ENCODE data around the gene ZFPM1.
A peak's percentile ranks its signal among the peaks of the same experiment; 100 is the strongest.

ZFPM1 gene

DNA sequence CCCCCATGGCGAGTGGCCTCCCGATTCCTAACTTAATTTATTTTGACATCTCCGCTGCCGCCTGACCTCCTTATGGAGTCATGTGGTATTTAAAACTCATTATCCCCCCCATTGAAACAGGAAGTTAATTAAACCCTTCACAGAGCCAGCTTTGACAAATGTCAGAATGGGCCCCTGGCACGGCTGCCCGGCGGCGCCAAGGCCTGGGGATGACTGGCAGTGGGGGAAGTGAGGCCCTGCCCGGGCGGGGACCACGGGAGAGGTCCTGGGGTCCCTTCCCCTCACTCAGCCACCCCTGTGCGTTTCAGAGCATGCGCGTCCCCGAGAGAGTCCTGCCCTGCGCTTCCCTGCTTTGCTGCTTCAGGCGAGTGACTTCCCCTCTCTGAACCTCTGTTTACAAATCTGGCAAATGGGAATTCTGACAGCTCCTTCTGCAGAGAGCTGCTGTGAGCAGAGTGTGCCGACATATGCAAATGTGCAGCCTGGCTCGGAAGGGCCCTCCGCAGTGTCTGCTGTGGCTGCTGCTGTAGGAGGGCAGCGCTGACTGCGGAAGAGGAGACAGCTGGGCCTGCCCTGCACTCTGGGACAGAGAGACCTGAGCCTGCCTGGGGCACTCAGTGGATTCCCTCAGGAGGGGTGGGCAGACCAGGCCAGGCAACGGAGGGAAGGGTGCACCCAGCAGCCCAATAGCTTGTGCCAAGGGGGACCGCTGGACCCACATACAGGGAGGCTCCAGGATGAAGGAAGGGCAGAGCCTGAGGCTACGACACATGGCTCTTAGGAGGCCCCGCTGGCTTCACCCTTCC, 4.4 kb upstream of the ZFPM1 start:
- no peak for DNase-seq (ENCODE audit: low read depth)

DNA sequence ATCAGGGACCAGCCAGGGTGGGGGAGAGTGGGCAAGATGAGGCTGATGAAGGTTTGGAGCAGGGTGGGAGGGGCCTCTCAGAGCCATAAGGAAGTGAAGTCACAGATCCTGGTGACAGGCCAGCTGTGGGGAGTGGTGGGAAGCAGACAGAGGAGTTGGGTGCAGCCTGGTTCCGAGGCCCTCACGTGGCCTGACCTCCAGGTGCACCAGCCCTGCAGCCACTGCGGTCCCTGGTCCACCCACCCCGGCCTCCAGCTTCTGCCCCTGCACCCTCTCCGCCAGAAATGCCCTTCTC, 3.9 kb upstream of the ZFPM1 start:
- no peak for DNase-seq (ENCODE audit: low read depth)

DNA sequence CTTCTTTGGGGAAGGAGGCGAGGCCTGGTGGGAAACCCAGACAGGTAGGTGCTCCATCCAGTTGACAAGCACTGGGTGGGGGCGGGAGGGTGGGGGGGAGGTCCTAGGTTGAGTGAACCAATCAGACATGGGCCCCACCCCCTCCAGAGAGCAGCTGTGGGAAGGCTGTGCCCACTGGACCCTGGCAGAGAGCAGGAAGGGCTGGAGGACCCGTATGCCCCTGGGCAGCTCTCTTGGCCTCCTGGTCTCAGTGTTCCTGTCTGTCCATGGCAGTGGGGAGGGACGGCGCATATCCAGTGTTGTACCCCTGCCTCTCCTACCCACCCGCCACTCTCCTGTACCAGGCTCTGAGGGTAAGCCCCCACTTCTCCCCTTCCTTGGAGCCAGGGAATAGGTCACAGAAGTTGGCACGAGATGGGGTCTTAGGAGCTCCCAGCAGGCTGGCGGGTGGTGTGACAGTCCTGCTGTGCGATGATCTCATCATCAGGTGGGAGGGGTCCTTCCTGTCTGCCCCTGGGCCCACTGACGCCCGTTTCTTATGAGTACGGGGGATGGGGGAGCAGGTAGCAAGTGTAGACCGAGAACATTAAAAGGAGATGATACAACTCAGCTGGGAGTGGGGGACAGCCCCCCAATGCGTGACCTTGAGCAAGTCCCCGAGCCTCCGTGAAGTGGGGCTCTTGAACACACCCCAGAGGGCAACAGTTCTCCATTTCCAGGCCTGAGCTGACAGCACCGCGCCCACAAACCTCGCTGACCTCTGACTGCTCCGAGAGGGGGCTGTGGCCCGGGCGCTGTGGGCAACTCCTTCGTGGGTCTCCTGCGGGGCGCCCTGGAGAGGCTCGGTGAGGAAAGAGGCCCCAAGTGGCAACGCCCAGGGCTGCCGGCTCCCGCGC, 1.2 kb upstream of the ZFPM1 start:
- DNase-seq (ENCODE audit: low read depth) = no peak

DNA sequence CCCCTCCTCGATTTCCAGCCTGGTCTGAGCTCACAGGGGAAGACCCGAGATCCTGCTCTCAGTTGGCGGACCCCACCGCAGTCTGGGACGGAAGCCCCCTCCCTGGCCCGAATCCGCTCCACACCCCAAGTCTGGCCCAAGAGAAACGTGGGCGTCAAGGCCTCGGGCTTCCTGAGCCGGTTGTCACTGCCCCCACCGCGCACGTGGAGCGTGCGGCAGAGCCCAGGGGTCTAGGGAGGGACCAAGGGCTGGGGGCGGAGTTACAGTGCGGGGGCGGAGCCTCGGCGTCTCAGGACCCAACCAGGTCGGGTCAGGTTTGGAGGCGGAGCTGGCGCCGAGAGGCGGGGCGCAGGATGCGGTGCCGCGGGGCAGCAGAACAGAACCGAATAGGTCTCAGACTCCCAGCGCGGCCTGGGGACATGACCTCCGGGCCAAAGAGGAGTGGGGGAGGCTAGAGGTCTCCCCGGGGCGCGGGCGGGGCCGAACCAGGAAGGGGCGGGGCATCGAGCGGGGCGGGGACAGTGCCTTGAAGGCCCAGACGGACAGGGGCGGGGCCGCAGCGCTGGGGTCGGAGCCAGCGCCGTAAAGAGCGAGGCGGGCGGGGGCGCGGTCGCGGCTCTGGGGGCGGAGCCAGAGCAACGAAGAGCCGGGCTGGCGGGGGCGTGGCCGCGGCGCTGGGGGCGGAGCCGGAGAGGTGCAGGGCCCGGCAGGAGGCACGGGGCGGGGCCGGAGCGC, 431 bp upstream of the ZFPM1 start:
- peak; percentile 88 for DNase-seq (ENCODE audit: low read depth)

DNA sequence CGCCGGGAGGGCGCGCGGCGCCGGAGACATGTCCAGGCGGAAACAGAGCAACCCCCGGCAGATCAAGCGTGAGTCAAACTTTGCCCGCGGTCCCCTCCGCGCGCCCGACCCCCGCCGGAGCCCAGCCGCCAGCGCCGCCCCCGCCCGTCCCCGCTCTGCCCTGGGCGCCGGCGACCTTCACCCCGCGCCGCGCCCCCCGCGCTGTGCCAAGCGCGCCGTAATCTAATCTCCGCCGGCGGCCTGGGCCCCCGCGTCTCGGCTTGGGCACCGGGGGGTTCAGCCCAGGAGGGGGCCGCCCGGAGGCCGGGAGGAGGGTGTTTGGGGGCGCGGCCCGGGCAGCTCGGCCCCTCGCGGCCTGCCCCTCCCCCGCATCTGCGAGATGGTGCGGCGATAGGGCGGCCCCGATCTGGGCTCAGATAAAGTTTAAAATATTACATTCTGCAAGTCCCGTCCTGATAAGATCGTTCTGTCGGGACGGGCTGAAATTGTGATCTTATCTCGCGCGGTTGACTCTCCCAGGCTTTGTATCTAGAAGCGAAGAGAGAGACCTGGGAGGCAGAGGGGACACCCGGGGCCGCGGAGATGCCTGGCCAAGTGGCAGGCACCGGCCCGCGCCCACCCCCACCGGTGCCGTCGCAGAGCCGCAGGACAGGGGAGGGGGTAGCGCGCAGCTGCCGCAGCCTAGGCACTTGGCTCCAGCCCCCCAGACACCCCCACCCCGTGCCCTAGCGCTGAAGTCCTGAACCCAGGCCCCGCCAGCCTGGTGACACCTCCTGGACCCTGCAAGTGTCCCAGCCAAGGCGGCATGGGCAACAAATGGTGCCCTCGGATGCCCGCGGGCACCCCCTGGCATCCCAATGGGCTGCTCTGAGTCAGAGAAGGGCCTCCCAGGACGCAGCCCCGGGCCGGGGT, 787 bp downstream of the ZFPM1 start:
- no peak for DNase-seq (ENCODE audit: low read depth)

DNA sequence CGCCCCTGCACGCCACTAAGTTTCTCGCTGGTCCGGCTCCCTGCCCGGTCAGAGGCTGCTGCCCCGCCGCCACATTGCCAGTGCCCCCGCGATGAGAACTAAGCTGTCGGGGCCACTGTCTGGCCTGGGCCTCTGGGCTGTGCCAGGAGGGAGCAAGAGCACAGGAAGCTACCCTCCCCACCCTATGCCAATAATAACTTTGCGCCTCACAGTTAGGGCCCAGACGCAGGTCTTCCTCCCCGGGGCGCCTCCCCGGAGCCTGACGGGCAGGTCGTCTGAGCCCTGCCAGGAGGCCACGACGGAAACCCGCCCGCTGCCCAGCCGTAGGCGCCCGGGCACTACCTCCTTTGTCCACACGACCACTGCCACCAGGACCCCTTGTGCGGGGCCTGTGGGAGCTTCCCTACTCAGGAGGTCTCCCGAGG, 1.5 kb downstream of the ZFPM1 start:
- no peak for DNase-seq (ENCODE audit: low read depth)

DNA sequence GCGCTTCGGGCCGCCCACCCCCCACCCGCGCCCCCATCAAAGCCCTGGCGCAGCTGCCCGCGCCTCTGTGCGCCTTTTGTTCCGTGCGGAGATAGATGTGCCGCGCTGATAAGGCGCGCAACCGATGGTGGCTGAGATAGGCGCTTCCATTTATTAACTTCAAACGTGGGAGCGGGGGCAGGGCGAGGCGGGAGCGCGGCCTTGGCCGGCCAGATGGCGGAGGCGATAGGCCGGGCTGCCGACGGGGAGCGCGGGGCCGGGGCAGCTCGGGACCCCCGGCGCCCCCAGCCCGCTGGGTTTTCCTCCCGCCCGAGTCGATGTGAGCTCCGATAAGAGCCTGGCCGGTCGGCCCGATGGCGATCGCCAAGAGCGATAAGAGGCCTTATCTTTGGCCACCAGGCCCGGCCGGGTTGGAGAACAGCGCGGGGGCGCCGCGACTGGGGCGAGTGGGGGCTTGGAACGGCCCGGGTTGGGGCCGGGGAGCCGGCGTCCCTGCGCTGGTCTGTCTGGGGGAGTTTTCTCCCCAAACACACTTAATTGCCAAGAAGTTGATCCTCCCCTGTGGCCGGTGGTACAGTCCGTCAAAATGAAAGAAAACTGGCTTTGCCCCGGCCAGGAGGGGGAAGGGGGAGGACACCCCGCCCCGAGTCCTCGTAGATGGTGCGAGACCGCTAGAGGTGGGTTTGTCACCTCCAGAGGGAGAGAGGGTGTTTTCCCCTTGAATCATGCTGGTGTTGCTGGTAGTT, 2.7 kb downstream of the ZFPM1 start:
- peak; percentile 18 for DNase-seq (ENCODE audit: low read depth)

DNA sequence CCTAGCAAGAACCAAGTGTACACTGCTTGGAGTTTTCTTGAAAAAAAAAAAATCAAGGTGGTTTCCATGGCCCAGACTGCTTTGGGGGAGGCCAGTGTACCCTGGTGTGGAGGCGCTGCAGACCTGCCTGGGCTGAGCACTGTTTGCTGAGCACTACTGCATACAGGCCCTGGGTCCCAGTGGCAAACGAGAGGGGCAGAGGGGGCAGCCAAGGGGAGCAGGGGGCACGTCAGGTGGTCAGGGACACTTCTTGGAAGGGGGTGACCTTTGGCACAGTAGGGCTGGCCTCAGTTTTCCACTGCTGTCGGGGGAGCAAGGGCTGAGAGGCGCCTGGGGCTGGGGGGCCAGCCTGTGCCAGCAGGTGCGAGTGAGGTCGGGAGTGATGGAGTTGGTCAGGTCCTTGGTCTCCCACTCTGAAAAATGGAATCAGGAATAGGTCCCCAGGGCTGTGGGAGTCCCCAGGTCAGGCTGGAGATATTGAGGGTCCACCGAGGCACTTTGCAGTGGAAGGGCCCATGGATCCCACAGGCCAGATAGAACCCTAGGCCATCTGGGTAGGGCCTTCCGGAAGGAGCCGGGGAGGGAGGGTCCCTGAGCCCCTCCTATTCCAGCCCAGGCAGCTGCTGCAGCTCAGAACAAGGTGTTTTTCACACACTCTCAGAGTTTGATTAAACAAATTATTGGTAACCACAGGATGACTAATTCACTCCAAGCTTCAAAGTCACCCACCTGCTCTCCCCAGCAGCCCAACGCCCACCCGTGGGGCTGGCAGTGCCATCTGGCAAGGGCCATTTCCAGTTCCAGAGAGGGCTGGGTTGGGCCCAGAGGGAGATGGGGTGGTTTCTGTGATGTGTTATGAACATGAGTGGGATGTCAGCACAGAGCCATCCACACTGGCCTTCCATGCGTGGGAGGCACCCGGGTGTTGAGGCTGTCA, 3.5 kb downstream of the ZFPM1 start:
- no peak for DNase-seq (ENCODE audit: low read depth)

DNA sequence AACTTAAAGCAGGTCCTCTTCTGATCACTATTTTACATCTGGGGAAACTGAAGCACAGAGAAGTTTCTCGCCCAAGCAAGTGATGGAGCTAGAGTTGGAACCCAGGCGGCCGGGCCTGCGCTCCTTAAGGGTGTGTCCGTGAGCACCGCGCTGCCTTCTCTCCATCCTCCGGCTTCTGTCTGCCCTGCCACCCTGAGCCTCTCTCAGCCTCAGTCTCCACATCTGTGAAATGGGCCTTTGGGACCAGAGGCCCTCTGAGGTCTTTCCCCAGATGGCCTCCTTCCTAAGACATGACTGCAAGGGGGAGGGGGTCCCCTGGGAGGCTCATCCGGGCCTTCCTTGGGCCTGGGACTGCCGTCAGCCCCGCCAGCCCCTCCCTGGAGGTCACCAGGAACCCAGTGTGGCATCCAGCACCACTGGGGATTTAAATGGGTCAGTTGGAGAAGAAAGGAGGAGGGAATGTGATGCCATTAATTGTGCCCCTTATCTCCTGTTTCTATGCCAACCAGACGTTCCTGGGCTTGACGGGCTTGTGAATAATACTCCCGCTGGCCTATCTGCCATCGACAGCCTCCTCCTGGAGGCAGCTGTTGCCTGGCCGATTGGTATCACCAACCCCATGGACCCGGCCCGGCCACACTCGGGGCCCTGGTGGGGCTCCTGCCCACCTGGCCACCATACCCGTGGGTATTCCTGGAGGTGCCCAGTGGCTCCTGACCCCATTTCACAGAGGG, 5.1 kb downstream of the ZFPM1 start:
- DNase-seq (ENCODE audit: low read depth) = no peak

DNA sequence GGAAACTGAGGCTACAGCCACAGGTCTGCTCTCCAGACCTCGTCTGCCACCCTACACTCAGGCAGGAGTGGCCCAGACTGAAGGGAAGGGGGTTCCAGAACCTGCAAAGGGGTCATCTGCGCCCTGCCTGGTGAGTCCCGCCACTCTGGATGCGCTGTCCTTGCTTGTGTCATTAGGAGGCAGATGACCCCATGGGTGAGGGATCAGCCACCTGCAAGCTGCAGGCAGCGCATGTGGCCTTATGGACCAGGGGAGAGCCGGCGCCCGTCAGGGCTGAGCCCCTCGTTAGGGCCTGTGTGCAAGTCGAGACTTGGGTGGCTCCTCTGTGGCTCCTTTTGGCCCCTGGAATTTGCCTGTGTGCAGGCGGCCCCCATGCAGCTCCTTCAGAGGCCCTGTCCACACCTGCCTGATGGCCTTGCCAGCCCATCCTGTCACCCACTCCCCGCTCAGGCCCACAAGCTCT, 5.7 kb downstream of the ZFPM1 start:
- DNase-seq (ENCODE audit: low read depth) = no peak

DNA sequence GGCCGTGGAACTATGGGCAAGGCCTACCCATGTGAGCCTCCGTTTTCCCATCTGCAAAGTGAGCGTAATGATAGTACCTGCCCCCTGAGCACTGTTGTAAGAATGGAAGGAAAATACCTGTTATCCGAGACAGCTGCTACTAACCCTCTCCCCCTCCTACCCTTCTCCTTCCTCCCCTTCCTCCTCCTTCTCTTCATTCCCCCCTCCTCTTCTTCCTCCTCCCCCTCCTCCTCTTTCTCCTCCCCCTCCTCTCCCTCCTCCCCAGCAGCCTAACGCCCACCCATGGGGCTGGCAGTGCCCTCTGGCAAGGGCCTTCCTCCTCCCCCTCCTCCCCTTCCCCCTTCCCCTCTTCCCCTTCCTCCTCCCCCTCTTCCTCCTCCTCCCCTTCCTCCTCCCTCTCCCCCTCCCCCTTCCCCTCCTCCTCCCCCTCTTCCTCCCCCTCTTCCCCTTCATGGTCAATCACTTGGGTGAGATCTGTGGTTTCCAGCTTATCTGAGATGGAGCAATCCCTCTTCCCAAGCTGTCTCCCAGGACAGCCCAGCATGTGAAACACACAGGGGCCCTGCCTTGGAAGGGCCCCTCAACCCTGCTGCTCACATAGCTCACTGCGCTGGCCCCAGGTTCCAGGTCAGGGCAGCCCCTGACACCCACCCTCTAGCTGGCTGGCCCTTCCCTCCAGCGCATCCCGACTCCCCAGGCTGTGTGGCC, 6.4 kb downstream of the ZFPM1 start:
- DNase-seq (ENCODE audit: low read depth) = no peak

DNA sequence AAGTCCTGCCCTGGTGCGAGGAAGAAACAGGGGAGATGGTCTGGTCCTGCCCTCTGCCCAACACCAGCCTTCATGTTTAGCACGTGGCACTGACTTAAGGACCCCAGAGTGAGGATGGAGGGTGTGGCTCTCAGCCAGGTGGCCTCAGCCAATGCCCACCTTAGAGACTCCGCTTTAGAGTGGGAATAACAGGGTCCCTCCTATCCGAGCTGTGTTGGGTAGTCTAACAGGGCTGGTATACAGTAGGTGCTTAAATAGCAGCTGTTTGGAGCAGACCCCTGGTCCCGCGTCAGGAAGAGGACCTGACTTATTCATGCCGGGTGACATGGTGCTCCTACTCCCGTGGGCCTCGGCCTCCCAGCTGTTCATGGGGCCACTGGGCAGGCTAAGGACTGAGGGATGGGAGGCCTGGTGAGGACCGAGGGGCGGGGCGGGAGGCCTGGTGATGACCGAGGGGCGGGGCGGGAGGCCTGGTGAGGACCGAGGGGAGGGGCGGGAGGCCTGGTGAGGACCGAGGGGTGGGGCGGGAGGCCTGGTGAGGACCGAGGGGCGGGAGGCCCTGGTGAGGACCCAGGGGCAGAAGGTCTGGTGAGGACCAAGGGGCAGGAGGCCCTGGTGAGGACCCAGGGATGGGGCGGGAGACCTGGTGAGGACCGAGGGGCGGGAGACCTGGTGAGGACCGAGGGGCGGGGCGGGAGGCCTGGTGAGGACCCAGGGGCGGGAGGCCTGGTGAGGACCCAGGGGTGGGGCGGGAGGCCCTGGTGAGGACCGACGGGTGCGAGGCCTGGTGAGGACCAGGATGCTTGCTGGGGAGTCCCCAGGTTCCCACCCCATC, 7.6 kb downstream of the ZFPM1 start:
- no peak for DNase-seq (ENCODE audit: low read depth)

DNA sequence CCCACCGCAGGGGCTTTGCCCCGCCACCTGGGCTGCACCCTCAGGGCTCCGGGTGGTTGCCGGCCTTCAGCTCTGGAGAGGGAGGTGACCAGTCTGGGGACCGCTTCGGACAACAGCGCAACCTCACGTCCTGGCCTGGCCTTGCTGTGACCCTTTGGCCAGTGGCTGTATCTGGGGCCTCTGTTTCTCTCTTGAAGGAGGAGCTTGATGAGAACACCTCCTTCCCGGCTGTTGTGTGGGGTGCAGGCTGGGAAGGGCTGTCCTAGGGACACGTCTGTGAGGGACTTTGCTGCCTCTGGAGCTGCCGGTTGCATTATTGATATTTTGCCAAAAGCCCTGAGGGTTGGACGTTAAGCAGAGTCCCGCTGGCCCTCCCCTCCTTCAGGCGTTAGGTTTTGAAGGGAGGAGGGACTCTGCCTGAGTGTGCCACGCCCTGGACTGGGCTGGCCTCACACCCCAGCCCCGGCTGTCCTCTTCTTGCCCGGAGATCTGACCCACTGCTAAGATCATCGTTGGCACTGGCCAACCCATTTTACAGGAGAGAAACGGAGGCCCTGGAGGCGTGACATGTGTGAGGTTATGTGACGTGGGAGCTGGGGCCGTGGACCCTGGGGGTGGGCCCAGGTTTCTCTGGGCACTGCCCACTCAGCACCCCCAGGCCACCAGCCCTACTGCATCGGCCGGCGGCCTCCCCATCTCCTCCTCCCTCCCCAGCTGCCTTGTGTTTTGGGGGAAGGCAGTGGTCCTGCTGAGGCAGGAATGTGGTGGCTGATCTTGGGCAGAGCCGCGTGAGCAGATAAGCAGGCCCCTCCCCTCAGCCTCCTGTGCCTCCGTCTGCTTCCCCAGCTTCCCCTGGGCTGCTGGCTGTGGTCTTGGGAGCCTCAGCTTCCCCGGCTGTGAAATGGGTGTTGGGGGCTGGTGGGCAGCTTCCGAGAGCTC, 8.5 kb downstream of the ZFPM1 start:
- DNase-seq (ENCODE audit: low read depth) = no peak

DNA sequence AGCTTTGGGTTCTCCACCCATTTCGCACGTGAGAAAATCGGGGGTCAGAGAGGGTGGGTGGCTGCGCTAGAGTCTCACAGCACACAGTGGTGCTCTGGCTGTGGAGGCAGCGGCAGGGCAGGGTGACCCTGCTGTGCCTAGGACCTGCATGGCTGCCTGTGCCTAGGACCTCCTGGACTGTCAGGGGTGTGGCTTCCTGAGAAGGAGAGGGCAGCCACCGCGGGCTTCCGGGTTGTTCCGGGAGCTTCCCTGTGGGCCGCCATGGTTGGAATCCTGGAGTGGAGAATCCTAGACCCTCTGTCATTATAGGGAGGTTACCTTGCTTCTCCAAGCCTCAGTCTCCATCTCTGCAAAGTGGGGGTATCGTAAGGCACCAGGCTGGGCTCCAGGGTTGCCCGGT, 9.3 kb downstream of the ZFPM1 start:
- no peak for DNase-seq (ENCODE audit: low read depth)

DNA sequence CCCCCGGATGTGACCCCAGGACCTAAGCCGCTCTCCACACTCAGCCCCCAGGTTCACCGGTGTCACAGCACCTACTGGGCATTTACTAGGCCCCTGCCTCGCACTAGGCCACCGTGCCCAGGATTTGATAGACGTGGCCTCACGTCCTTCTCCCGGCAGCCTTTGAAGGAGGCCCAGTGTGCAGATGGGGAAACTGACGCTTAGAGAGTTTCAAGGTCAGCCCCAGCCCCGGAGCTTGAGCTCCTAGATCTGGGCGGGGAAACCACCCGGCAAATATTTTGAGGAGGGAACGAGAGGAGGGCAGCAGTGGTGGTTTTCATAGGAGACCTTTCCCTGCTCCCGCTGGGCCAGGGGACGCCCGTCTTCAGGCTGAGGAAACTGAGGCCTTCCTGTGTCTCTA, 10.3 kb downstream of the ZFPM1 start:
- DNase-seq (ENCODE audit: low read depth) = no peak

Measured in stromal cell of bone marrow (primary cell).